ENCODE results near the gene ANAPC2. TPM values are rescaled to one million over a fixed set of nuclear protein-coding genes. Genes with fewer than 3 reads are reported as not detected.

The ANAPC2 gene
- total RNA-seq, 2 experiments from 2014 or later: 144 to 149 TPM

DNA sequence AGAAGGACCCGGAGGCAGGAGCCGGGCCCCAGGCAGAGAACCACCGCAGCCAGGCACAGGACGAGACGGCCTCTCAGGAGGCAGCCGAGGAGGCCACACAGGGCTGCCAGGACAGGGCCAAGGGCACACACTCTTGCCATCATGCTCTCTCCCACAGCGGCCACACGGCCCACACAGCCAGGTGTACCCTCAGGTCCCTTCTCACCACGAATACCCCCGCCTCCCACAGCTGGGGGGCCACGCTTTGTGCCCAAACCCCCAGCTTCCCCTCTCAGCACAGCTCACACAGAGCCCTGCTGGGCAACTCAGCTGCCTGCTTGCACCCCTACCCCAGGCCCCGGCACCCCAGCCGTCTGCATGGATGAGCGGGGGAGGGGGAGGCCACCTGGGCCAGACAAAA is 5.4 kb upstream of the ANAPC2 start:
- H3K27ac ChIP-seq (ENCODE audit: low read depth in 1 of 2, low read length in 2 of 2): no peak overlapping the region
- Mint-ChIP-seq H3K4me1 (ENCODE audit: low read depth) (peaks cover 10% of the 10 kb centered on the region), H3K4me3 (no peak overlapping the region), H3K36me3 (ENCODE audit: low read depth) (peaks cover 15% of the 10 kb centered on the region), H3K27ac (no peak overlapping the region), H3K9me3 (no peaks in the 10 kb centered on the region), H3K27me3 (no peaks in the 10 kb centered on the region)
- H3K27me3 ChIP-seq (ENCODE audit: control insufficient read depth in 1 of 2, insufficient read depth in 2 of 2, low read length in 2 of 2): no peaks in the 10 kb centered on the region
- H3K9me3 ChIP-seq (ENCODE audit: control insufficient read depth in 1 of 2, insufficient read depth in 1 of 2, low read length in 2 of 2): no peaks in the 10 kb centered on the region
- no peak overlapping the region for H3K4me3 ChIP-seq (ENCODE audit: low read length)
- peaks cover 23% of the 10 kb centered on the region for H3K4me1 ChIP-seq (ENCODE audit: insufficient read depth, low read length)
- ATAC-seq (ENCODE audit: poor library complexity): no peak
- ChIA-PET CTCF (no interaction called here), POLR2A (no interaction called here)
- peaks cover 16% of the 10 kb centered on the region for H3K36me3 ChIP-seq (ENCODE audit: insufficient read depth, low read length)
- TF ChIP-seq, protein P1, sequence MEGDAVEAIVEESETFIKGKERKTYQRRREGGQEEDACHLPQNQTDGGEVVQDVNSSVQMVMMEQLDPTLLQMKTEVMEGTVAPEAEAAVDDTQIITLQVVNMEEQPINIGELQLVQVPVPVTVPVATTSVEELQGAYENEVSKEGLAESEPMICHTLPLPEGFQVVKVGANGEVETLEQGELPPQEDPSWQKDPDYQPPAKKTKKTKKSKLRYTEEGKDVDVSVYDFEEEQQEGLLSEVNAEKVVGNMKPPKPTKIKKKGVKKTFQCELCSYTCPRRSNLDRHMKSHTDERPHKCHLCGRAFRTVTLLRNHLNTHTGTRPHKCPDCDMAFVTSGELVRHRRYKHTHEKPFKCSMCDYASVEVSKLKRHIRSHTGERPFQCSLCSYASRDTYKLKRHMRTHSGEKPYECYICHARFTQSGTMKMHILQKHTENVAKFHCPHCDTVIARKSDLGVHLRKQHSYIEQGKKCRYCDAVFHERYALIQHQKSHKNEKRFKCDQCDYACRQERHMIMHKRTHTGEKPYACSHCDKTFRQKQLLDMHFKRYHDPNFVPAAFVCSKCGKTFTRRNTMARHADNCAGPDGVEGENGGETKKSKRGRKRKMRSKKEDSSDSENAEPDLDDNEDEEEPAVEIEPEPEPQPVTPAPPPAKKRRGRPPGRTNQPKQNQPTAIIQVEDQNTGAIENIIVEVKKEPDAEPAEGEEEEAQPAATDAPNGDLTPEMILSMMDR (IDR thresholded peaks at IDR 0.05): no peak
- no peak for DNase-seq
- intact Hi-C loops (cut with DNase I, micrococcal nuclease): no loop called here

DNA sequence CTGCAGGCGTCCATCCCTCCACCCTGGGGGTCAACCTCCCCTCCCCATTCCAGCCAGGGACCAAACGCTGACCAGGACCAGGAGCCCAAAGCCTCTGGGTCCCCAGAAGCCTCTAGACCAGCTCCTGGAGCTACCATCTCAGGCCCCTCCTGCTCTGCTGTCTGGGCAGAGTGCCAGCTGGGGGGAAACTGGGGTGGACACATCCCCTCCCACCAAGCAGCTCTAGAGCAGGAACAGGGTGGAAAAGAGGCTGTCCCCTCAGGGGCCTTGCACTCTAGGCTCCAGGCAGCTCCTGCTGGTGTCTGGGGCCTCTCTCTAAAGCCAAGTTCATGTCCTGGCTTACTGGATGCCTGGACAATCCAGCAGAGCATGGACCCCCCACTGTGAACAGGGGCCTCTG is 4.5 kb upstream of the ANAPC2 start:
- Mint-ChIP-seq H3K36me3 (ENCODE audit: low read depth) (peaks cover 20% of the 10 kb centered on the region), H3K27ac (no peak overlapping the region), H3K4me1 (ENCODE audit: low read depth) (peaks cover 10% of the 10 kb centered on the region), H3K27me3 (no peaks in the 10 kb centered on the region), H3K4me3 (no peak overlapping the region), H3K9me3 (no peaks in the 10 kb centered on the region)
- H3K27me3 ChIP-seq (ENCODE audit: control insufficient read depth in 1 of 2, insufficient read depth in 2 of 2, low read length in 2 of 2): no peaks in the 10 kb centered on the region
- H3K36me3 ChIP-seq (ENCODE audit: insufficient read depth, low read length): peaks cover 16% of the 10 kb centered on the region
- no peaks in the 10 kb centered on the region for H3K9me3 ChIP-seq (ENCODE audit: control insufficient read depth in 1 of 2, insufficient read depth in 1 of 2, low read length in 2 of 2)
- TF ChIP-seq, protein P1 (IDR thresholded peaks at IDR 0.05): no peak
- no peak for ATAC-seq (ENCODE audit: poor library complexity)
- ChIA-PET CTCF (no interaction called here), POLR2A (interaction anchor here (1.2 to 1.3 kb wide), 2 partner anchors 8 to 30 kb away, joined by 3 to 4 read pairs; partner anchors contain the start of gene TPRN)
- no peak overlapping the region for H3K4me3 ChIP-seq (ENCODE audit: low read length)
- H3K27ac ChIP-seq (ENCODE audit: low read depth in 1 of 2, low read length in 2 of 2): no peak overlapping the region
- DNase-seq: no peak
- intact Hi-C loops (cut with DNase I, micrococcal nuclease): no loop called here
- peaks cover 22% of the 10 kb centered on the region for H3K4me1 ChIP-seq (ENCODE audit: insufficient read depth, low read length)

DNA sequence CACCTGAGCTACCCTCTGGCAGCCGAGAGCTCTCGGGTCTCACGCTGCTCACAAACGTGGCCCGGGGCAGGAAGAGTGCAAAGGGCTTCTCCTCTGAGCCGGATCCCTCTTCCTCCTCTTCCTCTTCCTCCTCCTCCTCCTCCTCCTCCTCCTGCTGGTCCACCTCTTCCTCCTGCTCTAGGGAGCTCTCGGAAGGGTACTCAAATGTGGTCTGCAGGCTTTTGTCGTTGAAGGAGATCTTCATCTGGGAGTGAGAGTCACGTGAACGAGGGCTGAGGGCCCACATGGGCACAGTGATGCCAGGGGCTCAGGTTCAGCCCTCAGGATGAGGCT is 4.1 kb upstream of the ANAPC2 start:
- CTCF ChIA-PET: no interaction called here
- ATAC-seq (ENCODE audit: poor library complexity): no peak
- Mint-ChIP-seq H3K4me1 (ENCODE audit: low read depth) (peaks cover 14% of the 10 kb centered on the region), H3K9me3 (no peaks in the 10 kb centered on the region), H3K4me3 (no peak overlapping the region), H3K27ac (no peak overlapping the region), H3K27me3 (no peaks in the 10 kb centered on the region), H3K36me3 (ENCODE audit: low read depth) (peaks cover 23% of the 10 kb centered on the region)
- POLR2A ChIA-PET: interaction anchor here (1.2 to 1.3 kb wide), 2 partner anchors 8 to 31 kb away, joined by 3 to 4 read pairs; partner anchors contain the start of gene TPRN
- no peaks in the 10 kb centered on the region for H3K9me3 ChIP-seq (ENCODE audit: control insufficient read depth in 1 of 2, insufficient read depth in 1 of 2, low read length in 2 of 2)
- H3K4me1 ChIP-seq (ENCODE audit: insufficient read depth, low read length): peaks cover 27% of the 10 kb centered on the region
- DNase-seq: no peak
- no peak overlapping the region for H3K27ac ChIP-seq (ENCODE audit: low read depth in 1 of 2, low read length in 2 of 2)
- intact Hi-C loops (cut with DNase I, micrococcal nuclease): no loop called here
- H3K4me3 ChIP-seq (ENCODE audit: low read length): no peak overlapping the region
- peaks cover 16% of the 10 kb centered on the region for H3K36me3 ChIP-seq (ENCODE audit: insufficient read depth, low read length)
- no peaks in the 10 kb centered on the region for H3K27me3 ChIP-seq (ENCODE audit: control insufficient read depth in 1 of 2, insufficient read depth in 2 of 2, low read length in 2 of 2)
- TF ChIP-seq, protein P1 (IDR thresholded peaks at IDR 0.05): no peak

Data from CD4-positive, alpha-beta T cell (primary cell).